ENCODE measurements around the gene CFAP410.
"Not testable (repeated sequence)": the region's sequence is repeated elsewhere in the genome, so short reads cannot be mapped to it uniquely, and the experiment has no call there.

CFAP410 gene

DNA sequence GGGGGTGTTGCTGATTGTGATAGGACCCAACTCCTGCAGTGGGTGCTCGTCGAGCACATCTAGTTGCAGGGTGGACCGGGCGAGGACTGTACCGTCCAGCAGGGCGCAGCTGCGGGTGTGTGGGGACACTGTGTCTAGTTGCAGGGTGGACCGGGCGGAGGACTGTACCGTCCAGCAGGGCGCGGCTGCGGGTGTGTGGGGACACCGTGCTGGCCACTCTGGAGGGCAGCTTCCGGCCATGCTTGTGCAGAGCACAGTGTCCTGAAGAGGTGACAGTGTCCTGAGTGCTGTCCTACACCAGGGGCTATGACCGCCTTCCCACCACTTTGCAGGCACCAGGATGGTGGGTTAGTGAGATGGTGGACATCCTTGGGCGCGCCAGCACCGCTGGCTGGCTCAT, 9.7 kb upstream of the CFAP410 start:
- H3K4me3 ChIP-seq (ENCODE audit: low read length): no peak overlapping the region
- H3K27me3 ChIP-seq (ENCODE audit: insufficient read depth, low read length): no peaks in the 10 kb centered on the region
- no peak overlapping the region for H3K27ac ChIP-seq (ENCODE audit: low read depth, low read length)
- no peak overlapping the region for H3K9ac ChIP-seq (ENCODE audit: low read depth, low read length)
- H3K4me1 ChIP-seq (ENCODE audit: insufficient read depth, low read length): no peaks in the 10 kb centered on the region
- H3K9me3 ChIP-seq (ENCODE audit: insufficient read depth, low read depth, low read length): no peaks in the 10 kb centered on the region
- no peaks in the 10 kb centered on the region for H3K36me3 ChIP-seq (ENCODE audit: insufficient read depth, low read length)
- WGBS: 97% methylated on average over 19 of the region's 19 CpGs

DNA sequence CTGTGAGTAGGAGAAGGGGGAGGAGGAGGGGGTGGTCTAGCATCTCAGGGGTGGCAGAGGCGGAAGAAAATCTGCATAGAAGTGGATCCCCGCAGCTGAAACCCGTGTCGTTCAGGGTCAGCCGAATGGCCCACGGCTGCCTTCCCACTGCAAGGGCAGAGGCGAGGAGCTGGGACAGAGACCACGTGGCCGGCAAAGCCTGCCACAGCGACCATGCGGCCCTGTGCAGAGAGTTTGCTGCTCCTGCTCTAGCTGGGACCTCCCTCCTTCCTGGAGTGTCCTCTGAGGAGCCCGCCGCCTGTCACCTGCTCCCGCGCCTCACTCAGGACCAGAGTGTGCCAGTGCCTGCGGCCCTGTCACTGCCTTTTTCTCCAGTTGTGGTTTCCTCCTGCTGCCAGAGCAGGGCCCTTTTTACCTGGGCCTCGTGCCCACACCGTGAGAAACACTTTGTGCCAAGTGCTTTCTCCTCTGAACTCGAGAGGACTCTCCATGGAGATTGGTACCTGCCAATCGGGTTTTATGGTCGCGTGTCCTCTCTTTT, 8.8 kb upstream of the CFAP410 start:
- Histone ChIP-seq H3K27me3 (ENCODE audit: insufficient read depth, low read length) (no peaks in the 10 kb centered on the region), H3K27ac (ENCODE audit: low read depth, low read length) (no peak overlapping the region), H3K36me3 (ENCODE audit: insufficient read depth, low read length) (no peaks in the 10 kb centered on the region), H3K9me3 (ENCODE audit: insufficient read depth, low read depth, low read length) (no peaks in the 10 kb centered on the region), H3K4me3 (ENCODE audit: low read length) (no peak overlapping the region), H3K4me1 (ENCODE audit: insufficient read depth, low read length) (no peaks in the 10 kb centered on the region; the same call in 1 of the 2 replicates), H3K9ac (ENCODE audit: low read depth, low read length) (no peak overlapping the region)
- WGBS: 82% methylated on average over 22 of the region's 22 CpGs

DNA sequence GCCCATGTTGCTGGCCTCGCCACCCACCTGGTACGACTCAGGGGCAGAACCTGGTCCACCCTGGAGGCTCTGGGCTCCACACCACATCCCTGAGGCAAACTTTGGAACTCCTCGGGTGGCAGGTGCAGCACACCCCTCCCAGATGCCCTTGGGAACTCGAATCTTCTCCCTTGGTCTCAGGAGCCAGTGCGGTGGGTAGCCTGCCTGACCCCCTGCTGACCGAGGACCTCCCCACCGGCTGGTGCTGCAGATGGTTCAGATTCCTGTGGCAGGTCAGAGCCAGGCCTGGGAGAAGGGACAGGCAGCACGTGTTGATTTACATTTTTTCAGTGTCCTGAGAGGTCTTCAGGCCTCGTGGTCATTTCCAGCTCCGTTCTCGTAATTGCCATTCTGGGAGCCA, 6.3 kb upstream of the CFAP410 start:
- no peak overlapping the region for H3K27ac ChIP-seq (ENCODE audit: low read depth, low read length)
- no peaks in the 10 kb centered on the region for H3K27me3 ChIP-seq (ENCODE audit: insufficient read depth, low read length)
- peaks cover 9% of the 10 kb centered on the region for H3K4me1 ChIP-seq (ENCODE audit: insufficient read depth, low read length)
- H3K36me3 ChIP-seq (ENCODE audit: insufficient read depth, low read length): no peaks in the 10 kb centered on the region
- no peaks in the 10 kb centered on the region for H3K9me3 ChIP-seq (ENCODE audit: insufficient read depth, low read depth, low read length)
- no peak overlapping the region for H3K9ac ChIP-seq (ENCODE audit: low read depth, low read length)
- WGBS: 78% methylated on average over 11 of the region's 11 CpGs
- H3K4me3 ChIP-seq (ENCODE audit: low read length): no peak overlapping the region

DNA sequence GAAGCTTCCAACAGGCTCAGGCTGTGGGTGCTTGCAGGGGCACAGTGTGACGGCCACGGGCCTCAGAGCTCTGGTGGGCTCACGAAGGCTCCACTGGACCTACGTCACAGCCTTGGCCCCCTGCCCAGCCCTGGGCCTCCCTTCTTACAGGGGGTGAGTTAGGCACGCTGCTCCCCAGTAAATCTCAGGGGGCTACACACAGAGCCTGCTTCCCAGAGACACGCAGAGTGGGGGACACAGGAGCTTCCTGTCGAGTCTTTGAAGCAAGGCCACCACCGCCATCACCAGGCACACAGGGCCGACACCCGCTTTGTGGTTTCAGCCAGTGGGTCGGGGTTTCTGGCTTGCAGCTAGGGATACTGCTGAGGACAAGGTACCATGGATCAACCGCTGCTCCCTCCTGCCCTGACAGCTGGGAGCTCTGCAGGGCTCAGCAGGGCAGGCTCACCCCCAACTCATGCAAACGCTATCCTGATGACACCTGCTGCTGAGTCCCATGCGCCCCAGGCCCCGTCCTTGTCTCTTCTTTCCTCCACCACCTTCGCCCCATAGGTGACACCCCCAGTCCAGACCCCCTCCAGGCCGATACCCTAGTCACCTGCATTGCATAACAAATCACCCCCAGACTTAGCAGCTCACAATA, 5.5 kb upstream of the CFAP410 start:
- H3K4me3 ChIP-seq (ENCODE audit: low read length): no peak overlapping the region
- H3K27me3 ChIP-seq (ENCODE audit: insufficient read depth, low read length): no peaks in the 10 kb centered on the region
- no peak overlapping the region for H3K9ac ChIP-seq (ENCODE audit: low read depth, low read length)
- H3K4me1 ChIP-seq (ENCODE audit: insufficient read depth, low read length): peaks cover 14% of the 10 kb centered on the region
- H3K36me3 ChIP-seq (ENCODE audit: insufficient read depth, low read length): no peaks in the 10 kb centered on the region
- 92% methylated on average over 17 of the region's 17 CpGs for WGBS
- H3K9me3 ChIP-seq (ENCODE audit: insufficient read depth, low read depth, low read length): no peaks in the 10 kb centered on the region
- H3K27ac ChIP-seq (ENCODE audit: low read depth, low read length): no peak overlapping the region

DNA sequence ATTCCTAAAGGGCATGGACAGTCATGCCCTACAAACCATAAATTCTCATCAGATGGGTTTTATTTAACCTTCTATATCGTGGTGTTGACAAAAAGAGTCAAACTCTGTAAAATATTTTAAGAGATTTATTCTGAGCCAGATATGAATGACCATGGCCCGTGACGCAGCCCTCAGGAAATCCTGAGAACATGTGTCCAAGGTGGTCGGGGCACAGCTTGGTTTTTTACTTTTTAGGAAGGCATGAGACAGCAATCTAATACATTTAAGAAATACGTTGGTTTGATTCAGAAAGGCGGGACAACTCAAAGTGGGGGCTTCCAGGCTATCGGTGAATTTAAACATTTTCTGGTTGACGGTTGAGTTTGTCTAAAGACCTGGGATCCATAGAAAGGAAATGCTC, 3.8 kb upstream of the CFAP410 start:
- Histone ChIP-seq H3K4me1 (ENCODE audit: insufficient read depth, low read length) (peaks cover 14% of the 10 kb centered on the region), H3K27ac (ENCODE audit: low read depth, low read length) (peak overlapping the region; percentile 76; the same call in 1 of the 2 replicates)
- not testable (repeated sequence) for H3K9ac ChIP-seq (ENCODE audit: low read depth, low read length); H3K4me3 ChIP-seq (ENCODE audit: low read length); H3K36me3 ChIP-seq (ENCODE audit: insufficient read depth, low read length); H3K27me3 ChIP-seq (ENCODE audit: insufficient read depth, low read length); H3K9me3 ChIP-seq (ENCODE audit: insufficient read depth, low read depth, low read length)
- WGBS: 92% methylated on average over 8 of the region's 8 CpGs

GRCh38 chr21:44341726-44342458, 2.7 kb upstream of the CFAP410 start:
- 73% methylated on average over 12 of the region's 12 CpGs for WGBS

GRCh38 chr21:44337941-44338895, 972 bp downstream of the CFAP410 start:
- Histone ChIP-seq H3K4me1 (ENCODE audit: insufficient read depth, low read length) (peaks cover 14% of the 10 kb centered on the region), H3K36me3 (ENCODE audit: insufficient read depth, low read length) (peaks cover 10% of the 10 kb centered on the region; the same call in 1 of the 2 replicates), H3K4me3 (ENCODE audit: low read length) (peak overlapping the region; percentile 63), H3K9ac (ENCODE audit: low read depth, low read length) (peak overlapping the region; percentile 41; the same call in 1 of the 2 replicates), H3K27ac (ENCODE audit: low read depth, low read length) (peak overlapping the region; percentile 47; the same call in 1 of the 2 replicates), H3K9me3 (ENCODE audit: insufficient read depth, low read depth, low read length) (no peaks in the 10 kb centered on the region), H3K27me3 (ENCODE audit: insufficient read depth, low read length) (no peaks in the 10 kb centered on the region)
- 20% methylated on average over 24 of the region's 47 CpGs for WGBS

More at GRCh38 chr21:44341726-44342458, 2.7 kb upstream of the CFAP410 start:
- H3K27me3 ChIP-seq (ENCODE audit: insufficient read depth, low read length); H3K36me3 ChIP-seq (ENCODE audit: insufficient read depth, low read length); H3K4me3 ChIP-seq (ENCODE audit: low read length); H3K9me3 ChIP-seq (ENCODE audit: insufficient read depth, low read depth, low read length): not testable (repeated sequence)
- peaks cover 14% of the 10 kb centered on the region for H3K4me1 ChIP-seq (ENCODE audit: insufficient read depth, low read length)
- H3K27ac ChIP-seq (ENCODE audit: low read depth, low read length): peak overlapping the region; percentile 76; the same call in 1 of the 2 replicates
- peak overlapping the region; percentile 51 for H3K9ac ChIP-seq (ENCODE audit: low read depth, low read length)

GRCh38 chr21:44337449-44337848, 1.7 kb downstream of the CFAP410 start:
- Histone ChIP-seq H3K4me3 (ENCODE audit: low read length) (no peak overlapping the region), H3K4me1 (ENCODE audit: insufficient read depth, low read length) (peaks cover 11% of the 10 kb centered on the region), H3K27me3 (ENCODE audit: insufficient read depth, low read length) (no peaks in the 10 kb centered on the region), H3K27ac (ENCODE audit: low read depth, low read length) (no peak overlapping the region), H3K9me3 (ENCODE audit: insufficient read depth, low read depth, low read length) (no peaks in the 10 kb centered on the region), H3K9ac (ENCODE audit: low read depth, low read length) (no peak overlapping the region), H3K36me3 (ENCODE audit: insufficient read depth, low read length) (peaks cover 10% of the 10 kb centered on the region; the same call in 1 of the 2 replicates)
- whole genome bisulfite sequencing: 88% methylated on average over 1 of the region's 3 CpGs

DNA sequence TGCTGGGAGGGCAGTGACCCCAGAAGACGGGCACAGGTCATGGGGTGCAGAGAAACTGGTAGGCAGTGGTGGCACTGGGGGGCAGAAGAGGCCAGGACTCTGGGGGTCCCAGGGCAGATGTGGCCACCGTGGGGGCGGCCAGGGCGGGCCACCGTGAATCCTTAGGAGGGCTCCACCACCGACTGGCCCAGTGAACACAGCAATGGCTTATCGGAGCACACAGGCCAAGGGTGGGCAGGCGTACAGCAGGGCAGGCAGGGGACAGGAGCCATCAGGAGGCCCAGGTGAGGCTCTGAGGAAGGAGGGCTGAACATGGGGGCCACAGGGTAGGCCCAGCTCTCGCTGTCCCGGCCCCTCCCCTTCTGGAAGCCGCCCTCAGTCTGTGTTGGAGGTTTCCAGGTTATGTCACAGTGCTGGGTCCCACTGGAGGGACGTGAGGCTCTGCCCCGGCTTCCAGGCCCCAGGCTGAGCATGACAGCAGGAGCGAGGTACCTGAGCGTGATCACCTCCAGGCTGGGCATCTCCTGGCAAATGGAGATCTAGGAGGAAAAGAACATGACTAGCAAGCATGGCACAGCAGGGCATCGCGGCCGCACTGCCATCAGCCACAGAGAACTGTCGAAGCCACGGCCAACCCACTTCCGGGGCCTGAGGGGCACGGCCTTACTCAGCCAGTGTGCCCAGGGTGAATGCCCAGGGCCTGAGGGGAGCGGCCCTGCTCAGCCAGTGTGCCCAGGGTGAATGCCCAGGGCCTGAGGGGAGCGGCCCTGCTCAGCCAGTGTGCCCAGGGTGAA, 3.7 kb downstream of the CFAP410 start:
- H3K27me3 ChIP-seq (ENCODE audit: insufficient read depth, low read length): no peaks in the 10 kb centered on the region
- 91% methylated on average over 23 of the region's 24 CpGs for WGBS
- peaks cover 5% of the 10 kb centered on the region; the same call in 1 of the 2 replicates for H3K4me1 ChIP-seq (ENCODE audit: insufficient read depth, low read length)
- no peak overlapping the region for H3K9ac ChIP-seq (ENCODE audit: low read depth, low read length)
- H3K36me3 ChIP-seq (ENCODE audit: insufficient read depth, low read length): peaks cover 10% of the 10 kb centered on the region; the same call in 1 of the 2 replicates
- H3K27ac ChIP-seq (ENCODE audit: low read depth, low read length): no peak overlapping the region
- H3K9me3 ChIP-seq (ENCODE audit: insufficient read depth, low read depth, low read length): no peaks in the 10 kb centered on the region
- H3K4me3 ChIP-seq (ENCODE audit: low read length): no peak overlapping the region

- Histone ChIP-seq H3K36me3 (ENCODE audit: insufficient read depth, low read length) (peaks cover 10% of the 10 kb centered on the region; the same call in 1 of the 2 replicates), H3K9me3 (ENCODE audit: insufficient read depth, low read depth, low read length) (no peaks in the 10 kb centered on the region), H3K27ac (ENCODE audit: low read depth, low read length) (no peak overlapping the region), H3K27me3 (ENCODE audit: insufficient read depth, low read length) (no peaks in the 10 kb centered on the region), H3K4me3 (ENCODE audit: low read length) (no peak overlapping the region), H3K9ac (ENCODE audit: low read depth, low read length) (no peak overlapping the region), H3K4me1 (ENCODE audit: insufficient read depth, low read length) (no peaks in the 10 kb centered on the region)
- 91% methylated on average over 19 of the region's 26 CpGs for WGBS
These were observed 4.7 kb downstream of the CFAP410 start for GRCh38 chr21:44334329-44335030.

Data from HUES64 (cell line).